Right lobe of liver (tissue), 6 donors: ENCODE measurements around the gene EPYC. TPM values are rescaled to one million over a fixed set of nuclear protein-coding genes. Genes with fewer than 3 reads are reported as not detected.

Experiments used
- ATAC-seq, 4 donors: fragments of 200-7000 bp; cut with Tn5 transposase; one replicate each; pipeline ENCODE4 v1.9.1; 2020; ENCODE audit warnings: mild to moderate bottlenecking in 4 of 4, moderate library complexity in 4 of 4
- DNase-seq, 3 donors: peaks; one replicate each; pipeline ENCODE4 v3.0.0-alpha.2; 2020
- H3K27ac ChIP-seq, 3 donors: fragments of 200-600 bp; one replicate each; pipeline ENCODE4 v1.8.0; 2022
- H3K27me3 ChIP-seq, 2 donors: fragments of 200-600 bp; one replicate each; pipeline ENCODE4 v1.8.0; 2022
- H3K36me3 ChIP-seq, 4 donors: fragments of 200-600 bp; sonication (generic) in 1 of 4; one replicate each; pipeline versions ENCODE4 v1.5.1 to v1.8.0; 2017 to 2022; ENCODE audit warnings: control low read depth in 1 of 4
- H3K4me1 ChIP-seq, 4 donors: fragments of 200-600 bp; sonication (generic) in 1 of 4; one replicate each; pipeline versions ENCODE4 v1.5.1 to v1.8.0; 2017 to 2022; ENCODE audit warnings: control low read depth in 1 of 4
- H3K4me3 ChIP-seq, 3 donors: fragments of 200-600 bp; one replicate each; pipeline ENCODE4 v1.8.0; 2022
- H3K9me3 ChIP-seq, 4 donors: fragments of 200-600 bp; sonication (generic) in 1 of 4; one replicate each; pipeline versions ENCODE4 v1.5.1 to v1.8.0; 2017 to 2022; ENCODE audit warnings: control low read depth in 1 of 4
- CTCF ChIP-seq, 4 donors: fragments of 200-600 bp in 3 of 4; fragments of 450-650 bp in 1 of 4; IDR thresholded peaks; one replicate each; pipeline versions ENCODE4 v1.5.1 to v1.8.0; 2016 to 2022; ENCODE audit warnings: antibody characterized with exemption in 4 of 4, mild to moderate bottlenecking in 2 of 4
- POLR2A ChIP-seq: fragments of 450-650 bp; IDR thresholded peaks from one replicate; pipeline ENCODE4 v1.6.1; 2017; ENCODE audit warnings: antibody characterized with exemption, mild to moderate bottlenecking
- WGBS: methylation state at CpG from one replicate; pipeline ENCODE4 v1.1.6; 2018; ENCODE audit warnings: low coverage, low lambda C conversion rate; ENCODE audit not compliant: insufficient coverage; ENCODE audit errors: missing lambda C conversion rate; 5-methylcytosine and 5-hydroxymethylcytosine counted together
- intact Hi-C, 2 donors: fragments of 100-400 bp; cut with DNase I; formaldehyde crosslinking; loops; one replicate each; pipeline versions ENCODE4 v1.11.2 to v1.14.1; 2022
- total RNA-seq, 6 experiments: library from RNA; depleted of rRNA in 2 of 6; stranded (reverse); fragments of >200 nt in 2 of 6; fragmentation: NEBNext Ultra II Directional in 3 of 6; extraction: Animal tissue kit (Norgen Biotek cat#: 25700) in 3 of 6; gene quantifications; one replicate each; pipeline versions ENCODE4 v1.1.0 to v1.2.4, GENCODE V29; 2016 to 2023
- donor health status: DM: no; HTN: yes; CAD: no.
- donor health status: DM: no; HTN: no; CAD: no.
- donor health status: DM: no; HTN: no; CAD: no.
- donor health status: DM: no; HTN: yes; CAD: no.
- donor health status: DM: no; HTN: yes; CAD: no.

EPYC gene
- total RNA-seq, 6 experiments from 2014 or later, result not detected

DNA sequence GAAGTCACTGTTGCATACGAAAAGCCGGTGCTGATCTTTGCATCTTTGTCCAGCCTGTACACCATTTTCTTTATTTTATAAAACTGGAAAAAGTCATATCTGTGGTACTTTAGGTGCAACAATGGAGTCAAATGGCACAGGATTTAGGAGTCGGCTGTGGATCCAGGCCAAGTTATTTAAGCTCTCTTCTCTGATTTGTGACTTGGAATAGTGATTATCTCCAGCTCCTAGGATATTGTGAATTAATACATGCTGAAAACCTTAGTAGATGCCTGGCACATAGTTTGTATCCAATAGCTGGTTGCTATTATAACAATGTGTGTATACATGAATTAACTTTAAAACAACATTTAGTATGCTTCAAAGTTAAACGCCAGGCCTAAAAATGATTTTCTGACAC lies 43.6 kb downstream of the EPYC start:
- Histone ChIP-seq H3K27ac (no peak overlapping the region), H3K36me3 (no peaks in the 10 kb centered on the region), H3K9me3 (no peaks in the 10 kb centered on the region), H3K27me3 (no peaks in the 10 kb centered on the region), H3K4me1 (no peaks in the 10 kb centered on the region), H3K4me3 (no peak overlapping the region)
- ATAC-seq, result no peak
- intact Hi-C loops, result no loop called here
- WGBS, result 62% methylated on average over 4 of the region's 4 CpGs
- TF ChIP-seq POLR2A, result no peak
- no peak for TF ChIP-seq CTCF (IDR thresholded peaks at IDR 0.05)
- no peak for DNase-seq

DNA sequence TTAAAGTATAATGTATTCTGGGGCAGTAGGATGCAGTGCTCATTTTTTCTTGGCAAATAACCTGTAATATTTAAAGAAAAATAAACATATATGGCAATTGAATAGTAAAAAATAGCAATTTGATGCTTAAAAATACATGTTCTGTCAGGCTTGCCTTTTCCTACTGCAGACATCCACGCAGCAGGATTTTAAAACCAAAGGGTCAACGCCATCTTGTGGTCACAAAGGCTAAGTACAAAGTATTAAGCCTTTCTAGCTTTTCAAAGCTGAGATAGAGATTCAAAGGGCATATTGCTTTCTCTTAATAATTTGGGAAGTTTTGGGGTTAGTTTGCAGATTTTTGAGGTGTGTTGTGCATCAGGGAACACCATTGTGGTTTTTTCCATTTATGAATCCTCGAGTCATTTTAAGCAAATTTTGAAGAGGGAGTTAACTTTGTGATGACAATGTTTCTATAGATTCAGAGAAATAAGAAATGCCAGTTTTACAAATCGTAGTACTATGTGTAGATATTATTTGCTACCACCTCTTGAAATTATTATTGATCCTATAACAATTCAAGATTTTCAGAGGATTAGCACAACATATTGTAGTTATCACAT lies 45.1 kb downstream of the EPYC start:
- no peaks in the 10 kb centered on the region for H3K36me3 ChIP-seq
- WGBS, result 2% methylated on average over 4 of the region's 4 CpGs
- H3K27me3 ChIP-seq, result no peaks in the 10 kb centered on the region
- TF ChIP-seq CTCF (IDR thresholded peaks at IDR 0.05), result peak; percentile 59 to 78 (median 70)
- TF ChIP-seq POLR2A, result no peak
- H3K4me3 ChIP-seq, result no peak overlapping the region
- intact Hi-C loops, result no loop called here
- no peaks in the 10 kb centered on the region for H3K9me3 ChIP-seq
- DNase-seq, result no peak
- H3K27ac ChIP-seq, result no peak overlapping the region
- ATAC-seq, result peak; percentile 76 to 89 (median 86)
- no peaks in the 10 kb centered on the region for H3K4me1 ChIP-seq

- no peaks in the 10 kb centered on the region for H3K4me1 ChIP-seq
- no peaks in the 10 kb centered on the region for H3K9me3 ChIP-seq
- TF ChIP-seq POLR2A, result no peak
- no peak for TF ChIP-seq CTCF (IDR thresholded peaks at IDR 0.05)
- intact Hi-C loops, result no loop called here
- no peaks in the 10 kb centered on the region for H3K27me3 ChIP-seq
- no peak overlapping the region for H3K4me3 ChIP-seq
- ATAC-seq (no peak), DNase-seq (no peak)
- 53% methylated on average over 4 of the region's 4 CpGs for WGBS
- no peaks in the 10 kb centered on the region for H3K36me3 ChIP-seq
- no peak overlapping the region for H3K27ac ChIP-seq
Measured at GRCh38 chr12:90959032-90959431, 45.7 kb downstream of the EPYC start.

GRCh38 chr12:90958347-90958746 lies 46.4 kb downstream of the EPYC start:
- Histone ChIP-seq H3K4me1 (no peaks in the 10 kb centered on the region), H3K9me3 (no peaks in the 10 kb centered on the region), H3K27me3 (no peaks in the 10 kb centered on the region), H3K27ac (no peak overlapping the region), H3K4me3 (no peak overlapping the region), H3K36me3 (no peaks in the 10 kb centered on the region)
- DNase-seq (no peak), ATAC-seq (no peak)
- intact Hi-C loops, result no loop called here
- 36% methylated on average over 1 of the region's 3 CpGs for WGBS
- no peak for TF ChIP-seq CTCF (IDR thresholded peaks at IDR 0.05)
- TF ChIP-seq POLR2A, result no peak

DNA sequence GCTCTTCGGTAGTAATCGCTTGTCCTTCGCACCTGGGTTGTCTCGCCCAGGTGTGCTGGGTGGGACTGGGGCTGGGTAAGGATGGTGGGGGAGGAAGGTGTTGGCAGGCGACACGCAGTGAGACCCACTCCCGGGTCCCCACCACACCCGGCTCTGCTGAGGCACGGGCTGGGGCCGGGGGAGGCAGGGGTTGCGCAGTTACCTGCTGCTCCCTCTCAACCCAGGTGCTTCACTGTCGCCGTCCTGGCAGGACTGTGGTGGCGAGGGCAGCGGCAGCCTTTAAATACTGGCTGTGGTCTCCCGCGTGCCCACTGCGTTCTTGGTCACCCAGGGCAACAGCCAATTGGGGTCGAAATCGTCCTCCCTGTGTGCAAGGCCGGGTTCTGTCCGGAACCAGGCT lies 49.9 kb downstream of the EPYC start, which contains the start of gene CCER1:
Gene CCER1 (minus strand): TSS at position 256 of the 400 bp plus-strand sequence. CDS start 434 bp downstream, outside the sequence.
- peak in 1 of 4 donors; percentile 31 for ATAC-seq
- no peaks in the 10 kb centered on the region for H3K4me1 ChIP-seq
- WGBS, result 96% methylated on average over 4 of the region's 22 CpGs
- no peak within 1 kb of the TSS for H3K27ac ChIP-seq
- no peaks in the 10 kb centered on the region for H3K9me3 ChIP-seq
- DNase-seq, result no peak
- intact Hi-C loops, result no loop called here
- H3K4me3 ChIP-seq, result no peak within 1 kb of the TSS
- TF ChIP-seq CTCF (IDR thresholded peaks at IDR 0.05) (no peak), POLR2A (no peak)
- H3K36me3 ChIP-seq, result no peaks in the 10 kb centered on the region
- H3K27me3 ChIP-seq, result no peaks in the 10 kb centered on the region
